HepG2 (cell line): ENCODE data around the gene HPRT1. TPM values are rescaled to one million over a fixed set of nuclear protein-coding genes. Genes with fewer than 3 reads are reported as not detected.

ENCODE experiments used
- ATAC-seq: fragments of 200-7000 bp; cut with Tn5 transposase; 3 replicates; pipeline ENCODE4 v1.9.1; 2020; ENCODE audit warnings: mild to moderate bottlenecking, moderate library complexity
- BruUV-seq: library from RNA; stranded (reverse); fragments of 400-500 nt; replicated peaks from 2 replicates; lab custom pipeline; 2021; lab: Mats Ljungman, UMichigan
- CTCF ChIA-PET: fragments of 300-600 bp; formaldehyde crosslinking; extraction: SDS; loops from one replicate; lab custom pipeline; 2021; ENCODE audit warnings: low total read pairs, inconsistent platforms, low intra/inter-chr PET ratio; lab: Yijun Ruan, JAX
- POLR2A ChIA-PET: fragments of 350-600 bp; sonication (Branson Sonifier 250); formaldehyde crosslinking; loops from one replicate; lab custom pipeline; 2020; ENCODE audit warnings: antibody characterized with exemption, inconsistent platforms; lab: Yijun Ruan, JAX
- DNase-seq: peaks from one replicate; pipeline ENCODE4 v3.0.0-alpha.2; 2015; ENCODE audit warnings: low spot score
- FAIRE-seq: peaks from 3 replicates; lab custom pipeline; 2011; peaks lifted over from hg19 to GRCh38; lab: Jason Lieb, UNC
- H2AFZ ChIP-seq: one replicate; pipeline ENCODE4 v1.6.1; 2011; ENCODE audit warnings: low read length, inconsistent platforms
- H3K27ac ChIP-seq: fragments of 300-600 bp; 3 replicates; pipeline ENCODE4 v1.8.0; 2011; ENCODE audit warnings: mixed run types, mild to moderate bottlenecking, mixed read lengths, low read length, inconsistent platforms; ENCODE audit not compliant: insufficient read depth; ENCODE audit errors: extremely low read length
- H3K27me3 ChIP-seq, 2 experiments: fragments of 200-600 bp in 1 of 2; 2 replicates in 1 of 2; 3 replicates in 1 of 2; pipeline versions ENCODE4 v1.6.0 to v1.8.0; 2011; ENCODE audit warnings: low read length in 2 of 2, mild to moderate bottlenecking in 2 of 2, moderate library complexity in 2 of 2, inconsistent platforms in 1 of 2; ENCODE audit not compliant: insufficient read depth in 2 of 2, control insufficient read depth in 1 of 2
- H3K36me3 ChIP-seq, 2 experiments: fragments of 200-600 bp in 1 of 2; replicated peaks in 1 of 2; 2 replicates in 1 of 2; 3 replicates in 1 of 2; pipeline versions ENCODE4 v1.5.1 to v1.8.0; 2011; ENCODE audit warnings: low read length in 2 of 2, inconsistent platforms in 1 of 2; ENCODE audit not compliant: insufficient read depth in 2 of 2, control insufficient read depth in 1 of 2
- H3K4me1 ChIP-seq: 2 replicates; pipeline ENCODE4 v1.5.1; 2012; ENCODE audit warnings: low read length, inconsistent platforms; ENCODE audit not compliant: insufficient read depth
- H3K4me2 ChIP-seq: 2 replicates; pipeline ENCODE4 v1.6.0; 2011; ENCODE audit warnings: low read depth, low read length, inconsistent platforms
- H3K4me3 ChIP-seq, 3 experiments: fragments of 200-600 bp in 1 of 3; sonication (generic), shearing (Covaris generic) in 1 of 3; replicated peaks in 1 of 3; 2 replicates each; pipeline ENCODE4 v1.5.1; 2011 to 2016; ENCODE audit warnings: low read length in 3 of 3, inconsistent platforms in 2 of 3, low read depth in 2 of 3, mild to moderate bottlenecking in 2 of 3, control low read depth in 1 of 3, mixed read lengths in 1 of 3; ENCODE audit not compliant: insufficient read depth in 1 of 3
- H3K79me2 ChIP-seq: one replicate; pipeline ENCODE4 v1.6.1; 2011; ENCODE audit warnings: low read length, inconsistent platforms; ENCODE audit not compliant: insufficient read depth
- H3K9ac ChIP-seq: 2 replicates; pipeline ENCODE4 v1.6.0; 2011; ENCODE audit warnings: mild to moderate bottlenecking, low read depth, low read length, inconsistent platforms; ENCODE audit not compliant: insufficient read depth
- H3K9me3 ChIP-seq: 2 replicates; pipeline ENCODE4 v1.5.1; 2012; ENCODE audit warnings: mild to moderate bottlenecking, low read length
- H4K20me1 ChIP-seq: 2 replicates; pipeline ENCODE4 v1.6.0; 2011; ENCODE audit warnings: inconsistent platforms, mild to moderate bottlenecking, low read length, moderate library complexity; ENCODE audit not compliant: insufficient read depth
- CTCF ChIP-seq: sonication (generic); formaldehyde crosslinking; IDR thresholded peaks from 2 replicates; pipeline ENCODE4 v1.5.0; 2020; ENCODE audit warnings: mild to moderate bottlenecking, missing genetic modification reagents, moderate library complexity
- ETV5 ChIP-seq: IDR thresholded peaks from 2 replicates; pipeline ENCODE4 v1.6.1; 2018; ENCODE audit warnings: missing biosample characterization, missing genetic modification reagents, inconsistent platforms, borderline replicate concordance
- PRPF4 ChIP-seq: fragments of 200-400 bp; formaldehyde crosslinking; IDR thresholded peaks from 2 replicates; pipeline ENCODE4 v1.6.1; 2016; ENCODE audit warnings: low read length, low read depth; ENCODE audit not compliant: poor library complexity, severe bottlenecking
- RFXAP ChIP-seq: sonication (generic); formaldehyde crosslinking; IDR thresholded peaks from 2 replicates; pipeline ENCODE4 v1.4.0; 2020; ENCODE audit warnings: missing genetic modification reagents, borderline replicate concordance
- STAG1 ChIP-seq: sonication (generic); formaldehyde crosslinking; IDR thresholded peaks from 2 replicates; pipeline ENCODE4 v1.4.0; 2020; ENCODE audit warnings: missing genetic modification reagents
- ZHX1 ChIP-seq: sonication (generic); formaldehyde crosslinking; IDR thresholded peaks from 2 replicates; pipeline ENCODE4 v1.8.1; 2022; ENCODE audit warnings: low read depth, mild to moderate bottlenecking, missing genetic modification reagents
- WGBS: methylation state at CpG from one replicate; pipeline ENCODE4 v1.1.6; 2017; ENCODE audit warnings: low lambda C conversion rate; 5-methylcytosine and 5-hydroxymethylcytosine counted together
- in situ Hi-C: cut with HindIII; loops from 2 replicates; pipeline ENCODE4 v1.10.0; 2017; ENCODE audit warnings: low pct_unique_long_range_greater_than_20kb; ENCODE audit not compliant: extremely low pct_ligation_motif_present
- intact Hi-C: fragments of 100-400 bp; cut with micrococcal nuclease; formaldehyde crosslinking; loops from one replicate; pipeline ENCODE4 v1.10.0; 2022; ENCODE audit not compliant: unreplicated experiment
- polyA plus RNA-seq, 8 experiments: library from polyadenylated mRNA; depleted of rRNA in 3 of 8; stranded (reverse) in 7 of 8; unstranded in 1 of 8; fragments of >200 nt; fragmentation: Illumina TruSeq in 4 of 8; extraction: Trizol in 4 of 8; gene quantifications; 2 replicates each; pipeline versions ENCODE4 v1.2.1 to v1.2.3, GENCODE V29; 2011 to 2016; ENCODE audit warnings: low read depth in 4 of 8, missing spikeins in 1 of 8, mixed read lengths in 1 of 8; ENCODE audit not compliant: insufficient read depth in 1 of 8
- total RNA-seq, 5 experiments: library from RNA; depleted of rRNA; stranded (reverse); fragments of >200 nt; fragmentation: Illumina TruSeq; extraction: Trizol; gene quantifications; 2 replicates each; pipeline ENCODE4 v1.2.3, GENCODE V29; 2016; ENCODE audit warnings: low read depth in 1 of 5

HPRT1 gene
- total and polyA plus RNA-seq, 2 of the 13 experiments (the other 11 are each of a cell fraction or from before 2014, with no cell fraction given), result 4.6 to 25.2 TPM

- no peak for TF ChIP-seq ZHX1 (CRISPR knock-in tag)
- no peak for TF ChIP-seq ETV5
- no peak for TF ChIP-seq RFXAP (CRISPR knock-in tag)
- TF ChIP-seq PRPF4, result no peak
These were observed 40.2 kb upstream of the HPRT1 start (continued) for GRCh38 chrX:134419784-134420183.

GRCh38 chrX:134423606-134424005 is 36.4 kb upstream of the HPRT1 start:
- no peaks in the 10 kb centered on the region for H3K9me3 ChIP-seq
- DNase-seq, result peak; percentile 3
- no TSS peak for BruUV-seq
- no peak overlapping the region for H3K4me3 ChIP-seq
- ChIA-PET POLR2A (no interaction called here), CTCF (no interaction called here)
- FAIRE-seq, result peak; percentile 44
- WGBS, result 93% methylated on average over 5 of the region's 5 CpGs
- ATAC-seq, result no peak
- no peaks in the 10 kb centered on the region for H4K20me1 ChIP-seq
- peaks cover 1 to 3% of the 10 kb centered on the region in 2 experiments; a peak in 1 of 5 replicates for H3K36me3 ChIP-seq
- no peak overlapping the region for H2AFZ ChIP-seq
- H3K27ac ChIP-seq, result no peak overlapping the region
- in situ Hi-C loops (no loop called here), intact Hi-C loops (loop anchor here (10.0 kb wide), 1 partner anchor 341 kb away; no protein-coding TSS in a partner anchor)
- no peaks in the 10 kb centered on the region for H3K79me2 ChIP-seq
- no peaks in the 10 kb centered on the region for H3K27me3 ChIP-seq
- TF ChIP-seq CTCF (CRISPR knock-in tag), result peak; percentile 39; the same call in 1 of the 2 replicates
- peak; percentile 43 for TF ChIP-seq STAG1 (CRISPR knock-in tag)
- TF ChIP-seq ZHX1 (CRISPR knock-in tag), result no peak
- no peaks in the 10 kb centered on the region for H3K4me1 ChIP-seq
- H3K4me2 ChIP-seq, result no peak overlapping the region
- H3K9ac ChIP-seq, result no peak overlapping the region
